ENCODE data around the gene CHST6. TPM values are rescaled to one million over a fixed set of nuclear protein-coding genes. Genes with fewer than 3 reads are reported as not detected.

The CHST6 gene
- total and polyA plus RNA-seq, 9 of the 15 experiments (the other 6 are each of a cell fraction or from before 2014, with no cell fraction given) = 0.01 to 0.05 (median 0.02) TPM; not detected in 6

- ChIA-PET POLR2A (interaction anchor here (0.6 kb wide), 1 partner anchor 1448 kb away, joined by 3 read pairs; no protein-coding TSS in a partner anchor), CTCF (ENCODE audit: low intra/inter-chr PET ratio) (no interaction called here)
- Histone ChIP-seq H3K4me1 (replicated peaks in 1 of 2; ENCODE audit: control insufficient read depth in 2 of 2, insufficient read depth in 2 of 2, low read length in 2 of 2) (peaks cover 0 to 13% of the 10 kb centered on the region in 2 experiments; a peak in 1 of 5 replicates), H3K79me2 (ENCODE audit: control insufficient read depth, insufficient read depth, low read length) (no peaks in the 10 kb centered on the region), H3K27ac (ENCODE audit: extremely low read depth, low read depth, low read length) (no peak overlapping the region), H3K36me3 (ENCODE audit: control insufficient read depth, insufficient read depth, low read length) (no peaks in the 10 kb centered on the region), H4K20me1 (replicated peaks; ENCODE audit: control insufficient read depth, insufficient read depth, low read length) (peaks cover 4% of the 10 kb centered on the region; the same call in 1 of the 2 replicates), H2AFZ (ENCODE audit: low read depth, low read length) (no peak overlapping the region), H3K4me2 (ENCODE audit: insufficient read depth, low read length) (no peak overlapping the region), H3K9ac (ENCODE audit: insufficient read depth in 1 of 2, low read depth in 2 of 2, low read length in 2 of 2) (no peak overlapping the region), H3K4me3 (no peak overlapping the region), H3K9me3 (replicated peaks; ENCODE audit: control insufficient read depth, insufficient read depth, low read depth, low read length) (no peaks in the 10 kb centered on the region), H3K27me3 (ENCODE audit: control insufficient read depth in 2 of 2, insufficient read depth in 2 of 2, low read length in 2 of 2) (peaks cover 32 to 52% of the 10 kb centered on the region in 2 experiments), H3K9me1 (ENCODE audit: control insufficient read depth, insufficient read depth, low read length) (no peaks in the 10 kb centered on the region)
- DNase-seq (ENCODE audit: extremely low read depth in 1 of 4, low spot score in 3 of 4) (no peak), FAIRE-seq (no peak), ATAC-seq (no peak)
- in situ Hi-C loops (cut with MboI) (no loop called here), intact Hi-C loops (cut with micrococcal nuclease) (no loop called here)
- WGBS (ENCODE audit: insufficient coverage, low coverage, missing lambda C conversion rate) = 76% methylated on average over 77 of the region's 81 CpGs
- TF ChIP-seq THRAP3 (IDR thresholded peaks at IDR 0.05; ENCODE audit: borderline replicate concordance) (no peak), FOXP4 (CRISPR knock-in tag; IDR thresholded peaks at IDR 0.05; ENCODE audit: borderline replicate concordance) (0 out of 2 replicates have a peak, but pooled peaks have one; percentile 27), ZBTB33 (CRISPR knock-in tag; IDR thresholded peaks at IDR 0.05) (peak; percentile 93), ZNF41 (CRISPR knock-in tag; conservative IDR thresholded peaks at IDR 0.05) (no peak), MAFK (IDR thresholded peaks at IDR 0.05; ENCODE audit: low read length) (no peak)
- BruUV-seq (replicated peaks) = no TSS peak
Observed at GRCh38 chr16:75529056-75529905, 34.0 kb upstream of the CHST6 start.

Data from K562 (cell line).